Medulla oblongata (tissue), 1 donor: ENCODE data around the gene RPGR.

Experiments used
- DNase-seq: peaks from one replicate; pipeline ENCODE4 v3.0.0-alpha.2; 2015; ENCODE audit errors: extremely low spot score

Gene RPGR

DNA sequence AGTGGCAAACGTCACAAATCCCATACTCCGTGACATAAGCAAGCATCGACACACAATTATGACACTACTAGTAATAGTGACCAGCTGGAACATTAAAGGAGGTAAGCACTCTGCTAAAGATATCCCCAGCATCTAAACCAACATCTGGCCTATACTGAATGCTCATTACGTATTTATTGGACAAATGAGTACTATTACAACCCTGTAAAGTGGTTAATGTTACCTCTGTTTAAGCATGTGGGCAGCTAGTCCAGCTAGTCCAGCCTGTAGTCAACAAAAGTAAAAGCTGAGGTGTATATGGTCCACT is 419 bp upstream of the RPGR start:
- DNase-seq: no peak

DNA sequence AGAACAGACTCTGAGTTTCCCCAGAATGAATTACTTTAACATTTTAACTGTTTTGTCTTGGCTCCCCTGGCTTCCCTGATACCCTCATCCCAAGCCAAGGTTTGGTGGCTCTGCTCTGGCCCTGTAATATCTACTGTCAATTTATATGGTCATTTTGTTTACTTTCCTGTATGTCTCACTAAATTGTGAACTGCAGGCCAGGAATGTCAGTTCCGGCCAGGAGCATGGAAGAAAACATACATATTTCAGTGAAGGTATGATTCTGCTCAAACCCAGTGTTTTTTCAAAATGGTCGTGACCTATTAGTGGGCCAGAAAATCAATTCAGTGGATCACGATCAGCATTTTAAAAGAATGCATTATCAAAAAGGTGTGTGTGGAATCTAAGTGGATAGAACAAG is 1.2 kb downstream of the RPGR start:
- no peak for DNase-seq

DNA sequence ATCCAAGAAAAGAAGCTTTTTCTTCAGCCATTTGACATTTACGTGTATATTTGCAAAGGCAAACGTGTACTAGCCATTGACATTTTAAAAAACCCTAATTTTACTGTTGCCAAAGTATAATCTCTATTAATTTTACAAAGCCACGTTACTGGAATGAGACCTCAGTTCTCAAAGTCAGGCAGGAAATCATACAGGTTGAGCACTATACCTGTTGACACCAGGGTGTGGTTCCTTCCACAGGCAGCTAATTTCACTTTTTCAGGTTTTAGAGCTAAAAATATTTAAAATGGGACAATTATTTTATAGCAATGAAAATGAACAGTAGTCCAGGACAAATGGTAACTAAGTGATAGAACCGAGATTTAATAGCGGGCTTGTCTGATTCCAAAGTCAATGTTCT is 6.5 kb downstream of the RPGR start:
- DNase-seq: no peak

DNA sequence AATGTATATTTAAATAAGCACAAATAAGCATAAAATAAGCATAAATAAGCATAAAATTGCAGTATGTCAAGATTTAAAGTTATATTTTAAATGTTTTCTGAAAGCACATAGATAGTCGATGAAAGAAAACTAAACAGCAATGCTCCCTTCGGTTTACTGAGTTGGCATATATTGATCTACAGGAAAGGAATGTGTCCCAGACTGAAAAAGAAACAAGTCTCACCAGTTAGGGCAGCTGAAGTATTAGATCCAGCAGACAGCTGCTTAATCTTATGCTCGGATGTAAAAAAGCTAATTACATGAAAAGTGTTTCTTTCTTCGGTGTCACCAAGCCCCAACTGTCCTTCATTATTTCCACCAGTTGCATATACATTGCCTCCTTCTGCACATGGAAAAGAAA is 8.7 kb downstream of the RPGR start:
- no peak for DNase-seq

DNA sequence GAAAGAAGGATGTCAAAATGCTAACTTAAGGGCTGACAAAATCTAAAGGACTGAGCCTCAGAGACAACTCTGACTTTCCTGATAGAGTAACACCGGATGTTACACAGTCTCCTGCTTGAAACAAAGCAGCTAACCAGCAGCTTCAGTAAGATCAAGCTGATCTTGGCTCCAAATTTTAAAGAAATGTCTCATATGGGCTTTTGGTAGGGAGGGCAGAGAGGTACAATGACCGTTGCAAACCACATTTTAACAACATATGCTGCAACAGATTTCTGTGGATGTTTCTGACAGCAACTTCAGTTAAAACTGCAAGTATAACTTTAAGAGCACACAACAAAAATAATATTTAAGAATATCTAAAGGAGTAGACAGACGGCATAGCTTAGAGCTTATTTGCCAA is 9.1 kb downstream of the RPGR start:
- no peak for DNase-seq

DNA sequence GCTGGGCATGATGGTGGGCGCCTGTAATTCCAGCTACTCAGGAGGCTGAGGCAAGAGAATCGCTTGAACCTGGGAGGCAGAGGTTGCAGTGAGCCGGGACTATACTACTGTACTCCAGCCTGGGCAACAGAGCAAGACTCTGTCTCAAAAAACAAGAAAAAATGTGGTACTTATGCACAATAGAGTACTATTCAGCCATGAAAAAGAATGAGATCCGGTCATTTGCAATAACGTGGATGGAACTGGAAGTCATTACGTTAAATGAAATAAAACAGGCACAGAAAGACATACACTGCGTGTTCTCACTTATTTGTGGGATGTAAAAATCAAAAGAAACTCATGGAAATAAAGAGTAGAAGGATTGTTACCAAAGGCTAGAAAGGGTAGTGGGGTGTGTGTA is 12.1 kb downstream of the RPGR start:
- no peak for DNase-seq

DNA sequence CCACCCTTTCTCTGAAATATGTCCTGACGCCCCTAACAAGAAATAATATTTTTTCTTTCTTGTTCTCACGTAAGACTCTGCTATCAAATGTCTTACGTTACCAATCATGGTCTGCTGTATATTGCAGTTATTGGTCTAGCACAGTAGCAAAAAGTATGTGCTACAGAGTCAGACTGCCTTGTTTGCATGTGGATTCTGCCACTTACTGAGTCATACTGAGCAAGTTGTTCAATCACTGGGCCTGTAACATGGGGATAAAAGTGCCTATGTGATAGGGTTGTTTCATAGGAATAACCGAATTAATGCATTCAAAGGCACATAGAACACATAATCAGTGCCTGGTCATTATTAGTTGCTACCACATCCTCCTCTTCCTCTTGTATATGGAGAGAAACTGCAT is 14.1 kb downstream of the RPGR start:
- DNase-seq: no peak

DNA sequence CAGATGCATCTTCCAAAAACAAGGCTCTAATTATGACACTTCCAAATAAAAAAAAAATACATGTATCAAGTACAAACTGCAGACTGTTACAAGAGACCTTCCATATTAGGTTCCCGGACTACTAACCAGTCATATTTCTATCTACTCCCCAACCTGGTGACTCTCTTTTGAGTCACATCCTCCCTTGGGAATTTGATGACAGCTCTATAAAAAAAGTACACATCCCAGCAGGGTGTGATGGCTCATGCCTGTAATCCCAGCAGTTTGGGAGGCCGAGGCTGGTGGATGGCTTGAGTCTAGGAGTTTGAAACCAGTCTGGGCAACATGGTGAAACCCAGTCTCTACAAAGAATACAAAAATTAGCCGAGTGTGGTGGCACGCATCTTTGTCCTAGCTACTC is 14.9 kb downstream of the RPGR start:
- no peak for DNase-seq

DNA sequence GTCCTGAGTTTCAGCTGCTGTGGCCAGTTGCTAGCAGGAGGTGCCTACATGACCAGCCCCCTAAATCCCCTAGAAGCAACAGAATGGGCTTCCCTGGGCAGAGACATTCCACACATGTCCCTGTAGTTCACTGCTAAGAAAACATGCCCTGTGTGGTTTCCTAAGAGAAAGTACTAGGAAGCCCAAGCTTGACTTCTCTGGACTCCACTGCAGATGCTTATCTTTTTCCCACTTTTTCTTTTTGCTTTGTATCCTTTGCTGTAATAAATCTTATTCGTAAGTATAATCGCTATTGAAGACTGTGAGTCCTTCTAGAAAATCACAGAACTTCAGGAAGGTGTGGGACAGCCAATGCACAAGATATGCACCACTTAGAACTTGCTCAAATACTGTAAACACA is 15.6 kb downstream of the RPGR start:
- no peak for DNase-seq

DNA sequence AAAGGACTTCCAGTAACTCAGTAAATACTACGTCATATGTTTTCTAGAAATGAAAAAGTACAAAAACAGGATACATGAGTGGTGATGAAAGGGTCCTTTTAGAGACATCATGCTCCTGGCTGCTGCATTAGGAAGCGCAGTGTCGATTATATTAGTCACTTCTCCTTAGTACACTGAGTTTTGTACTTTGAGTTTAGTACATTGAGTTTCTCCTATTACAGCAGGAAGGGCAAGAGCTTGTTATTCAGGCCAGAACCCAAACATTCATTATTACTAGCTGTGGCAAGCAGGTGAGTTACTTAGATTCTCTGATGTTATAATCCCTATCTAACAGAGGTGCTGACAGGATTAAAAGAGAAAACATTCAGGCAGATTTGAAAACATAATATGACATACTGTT is 21.3 kb downstream of the RPGR start:
- no peak for DNase-seq

DNA sequence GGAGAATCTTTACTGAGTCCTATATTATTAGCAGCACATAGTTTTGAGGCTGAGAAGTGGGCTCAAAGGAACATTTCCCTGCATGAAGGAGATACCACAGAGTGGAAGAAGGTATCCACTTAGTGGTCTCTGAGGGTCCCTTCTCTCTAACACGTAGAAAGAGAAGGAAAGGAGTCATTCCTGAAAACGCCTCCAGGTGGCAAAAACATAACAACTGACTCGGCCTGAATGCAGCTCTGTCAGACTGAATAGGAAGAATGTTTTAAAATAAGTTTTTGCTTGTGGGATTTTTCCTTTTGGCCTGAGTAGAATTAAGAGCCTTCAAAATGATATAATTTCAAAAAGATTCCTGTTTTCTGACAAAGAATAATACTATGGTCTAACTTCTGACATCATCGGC is 23.3 kb downstream of the RPGR start:
- no peak for DNase-seq

DNA sequence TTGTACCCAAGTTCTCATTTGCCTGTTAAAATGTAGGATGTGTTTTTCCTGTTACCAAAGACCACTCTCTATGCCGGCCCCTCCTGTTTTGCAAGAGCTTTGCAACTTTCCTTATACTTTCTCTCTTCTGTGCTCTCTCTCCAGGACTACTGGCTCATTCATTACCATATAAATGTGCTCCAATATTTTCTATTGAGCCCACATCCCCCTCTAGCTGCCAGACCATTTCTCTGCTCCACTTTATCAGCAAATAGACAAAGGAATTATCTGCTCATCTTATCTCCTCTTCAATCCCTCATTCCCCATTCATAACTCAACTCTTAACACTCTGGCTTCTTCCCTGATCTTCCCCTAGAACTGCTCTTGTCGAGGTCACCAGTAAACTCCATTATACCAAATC is 33.6 kb downstream of the RPGR start:
- no peak for DNase-seq

DNA sequence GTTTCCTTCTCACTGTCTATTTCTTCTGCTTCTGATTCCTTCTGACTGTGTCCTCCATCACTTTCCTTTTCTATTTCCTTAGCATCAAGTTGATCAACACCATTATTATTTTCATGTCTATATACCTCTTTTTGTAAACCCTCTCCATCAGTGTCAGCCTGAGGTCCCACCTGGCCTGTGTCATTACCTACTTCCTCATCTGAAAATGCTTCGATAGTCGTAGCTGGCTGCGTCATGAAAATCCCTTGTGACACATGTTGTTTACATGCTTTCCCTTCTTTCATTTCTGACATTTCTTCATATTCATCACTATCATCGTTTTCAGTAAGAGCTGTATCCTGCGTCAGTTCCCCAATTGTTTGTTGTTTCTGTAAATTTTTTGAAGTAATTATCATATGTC is 39.6 kb downstream of the RPGR start:
- no peak for DNase-seq

DNA sequence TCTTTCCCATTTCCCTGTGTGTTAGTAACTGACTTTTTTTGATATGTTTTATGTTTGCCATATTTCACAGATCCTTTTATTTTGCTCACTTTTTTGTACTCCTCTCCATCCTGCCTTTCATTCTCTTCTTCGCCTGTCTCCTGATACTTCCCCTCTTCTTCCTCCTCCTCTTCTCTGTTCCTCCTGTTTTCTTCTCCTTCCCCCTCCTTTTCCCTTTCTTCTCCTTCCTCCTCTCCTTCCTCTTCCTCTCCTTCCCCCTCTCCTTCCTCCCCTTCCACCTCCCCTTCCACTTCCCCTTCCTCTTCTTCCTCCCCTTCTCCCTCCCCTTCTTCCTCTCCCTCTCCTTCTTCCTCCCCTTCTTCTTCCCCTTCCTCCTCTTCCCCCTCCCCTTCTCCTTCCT is 41.7 kb downstream of the RPGR start:
- DNase-seq: no peak

DNA sequence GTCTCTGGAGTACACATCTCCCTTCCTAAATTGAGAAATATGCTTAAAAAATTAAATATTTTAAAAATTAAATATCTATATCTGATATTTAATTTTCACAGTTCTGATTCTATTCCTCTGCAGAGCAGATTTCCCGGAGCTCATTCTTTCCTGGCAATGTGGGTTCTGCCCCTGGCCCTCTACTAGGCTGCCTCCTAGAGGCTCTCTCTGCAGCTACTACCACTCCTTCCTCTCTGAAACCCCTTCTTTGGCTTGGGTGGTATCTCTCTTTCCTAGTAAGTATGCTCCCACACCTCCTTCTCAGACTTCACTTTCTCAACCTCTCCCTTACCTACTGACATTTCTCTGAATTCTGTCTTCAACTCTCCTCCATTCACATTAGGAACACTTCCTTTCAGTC is 45.3 kb downstream of the RPGR start:
- peak; percentile 4 for DNase-seq

DNA sequence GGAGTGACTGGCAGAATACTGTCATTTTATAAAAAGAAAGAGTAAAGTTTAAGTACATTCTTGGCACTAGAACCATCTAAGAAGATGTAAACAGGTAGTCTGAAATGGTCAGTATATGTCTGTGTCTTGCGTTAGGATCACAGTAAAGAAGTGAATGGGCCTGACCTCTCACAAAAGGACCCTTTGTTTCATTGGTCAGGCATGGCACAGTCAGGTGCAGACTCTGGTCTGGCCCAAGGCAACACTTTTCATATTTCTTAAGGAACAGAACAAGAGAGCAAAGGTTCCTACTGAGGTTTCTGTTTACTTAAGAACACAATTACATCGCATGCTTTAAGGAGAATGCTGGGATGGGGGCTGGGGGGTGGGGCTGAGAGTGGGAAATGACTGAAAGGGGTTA is 48.1 kb downstream of the RPGR start:
- no peak for DNase-seq

DNA sequence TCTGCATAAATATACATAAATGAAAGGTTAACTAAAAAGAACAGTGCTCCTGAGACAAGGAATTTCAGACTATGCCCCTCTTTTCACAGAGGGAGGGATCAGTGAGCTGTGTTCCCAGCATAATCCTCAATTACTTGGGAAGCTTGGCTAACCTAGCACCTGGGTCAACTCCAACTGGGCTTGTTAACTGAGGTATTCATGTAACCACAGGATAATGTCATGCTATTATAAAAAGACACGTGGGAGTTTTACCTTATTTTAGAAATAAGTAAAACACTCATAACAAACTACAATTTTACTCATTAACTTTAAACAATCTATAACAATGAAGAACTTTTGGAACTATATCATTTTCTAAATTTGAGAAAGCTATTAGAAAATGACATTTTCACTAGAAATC is 48.6 kb downstream of the RPGR start:
- DNase-seq: no peak

DNA sequence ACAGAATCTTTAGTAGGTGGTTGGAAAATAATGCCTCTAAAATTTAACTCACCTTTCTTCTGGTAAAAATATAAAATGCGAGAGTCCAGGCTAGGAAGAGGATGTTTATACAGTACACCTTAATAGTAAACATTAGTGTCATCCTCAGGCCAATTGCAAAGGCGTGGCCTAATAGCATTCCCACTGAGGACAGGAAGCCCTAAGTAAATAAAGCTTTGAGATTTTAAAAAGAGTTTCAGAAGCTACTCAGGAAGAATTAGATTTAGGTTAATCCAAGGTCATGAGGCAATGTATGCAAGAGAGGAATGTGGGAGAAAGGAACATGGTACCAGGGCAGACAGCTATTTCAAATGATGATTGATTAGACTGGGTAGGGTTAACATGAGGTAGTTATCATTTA is 49.5 kb downstream of the RPGR start:
- DNase-seq: no peak

DNA sequence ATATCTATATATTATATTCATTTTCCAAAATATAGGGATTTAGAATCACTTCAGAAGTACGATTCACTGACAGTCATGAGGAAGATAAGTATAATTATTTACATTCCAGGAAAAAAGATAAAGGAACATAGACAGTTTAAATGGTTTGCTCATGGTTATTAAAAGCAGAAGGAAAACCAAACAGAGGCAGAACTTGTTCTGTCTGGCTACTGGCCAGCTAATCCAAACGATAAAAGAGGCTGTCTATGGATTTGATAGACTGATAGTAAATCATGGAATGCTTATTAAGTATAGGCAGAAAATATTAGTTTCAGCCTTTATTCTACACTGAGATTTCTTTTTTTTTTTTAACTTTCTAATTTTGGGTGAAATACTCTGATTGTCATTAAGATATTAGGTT is 50.2 kb downstream of the RPGR start:
- no peak for DNase-seq

DNA sequence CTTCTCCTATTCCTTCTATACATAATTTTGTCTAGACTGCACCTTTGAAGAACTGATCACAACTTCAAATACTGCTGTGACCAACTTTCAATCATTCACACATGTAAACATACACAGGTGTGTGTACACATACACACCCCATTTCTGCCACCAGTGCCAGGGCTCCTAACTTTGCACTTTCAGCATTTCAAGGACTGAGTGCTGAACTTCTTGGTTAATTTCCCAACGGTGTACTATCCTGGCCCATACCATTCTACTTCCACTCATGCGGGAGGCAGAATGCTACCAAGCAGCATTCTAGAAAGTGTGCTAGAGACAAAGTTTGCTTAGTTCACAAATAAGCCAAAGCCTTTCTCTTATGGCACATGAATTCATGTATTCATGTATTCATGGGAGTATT is 51.2 kb downstream of the RPGR start:
- DNase-seq: no peak

DNA sequence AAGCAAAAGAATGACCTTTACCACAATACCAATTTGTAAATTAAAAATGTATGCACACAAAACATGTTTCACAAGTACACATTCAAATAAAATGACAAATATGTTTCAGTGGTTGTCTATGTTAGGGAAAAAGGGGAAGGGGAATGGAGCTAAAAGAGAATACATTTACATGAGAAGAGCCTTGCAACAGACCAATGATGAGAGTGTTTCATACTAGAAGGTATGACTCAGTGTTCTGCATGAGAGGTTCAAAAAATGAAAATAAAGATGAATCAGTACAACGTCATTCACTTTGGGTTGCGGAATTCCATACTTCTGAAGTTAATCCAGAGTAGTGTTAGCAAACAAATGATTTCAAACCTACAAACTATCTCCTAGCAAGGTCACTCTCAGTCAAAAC is 51.7 kb downstream of the RPGR start:
- no peak for DNase-seq

DNA sequence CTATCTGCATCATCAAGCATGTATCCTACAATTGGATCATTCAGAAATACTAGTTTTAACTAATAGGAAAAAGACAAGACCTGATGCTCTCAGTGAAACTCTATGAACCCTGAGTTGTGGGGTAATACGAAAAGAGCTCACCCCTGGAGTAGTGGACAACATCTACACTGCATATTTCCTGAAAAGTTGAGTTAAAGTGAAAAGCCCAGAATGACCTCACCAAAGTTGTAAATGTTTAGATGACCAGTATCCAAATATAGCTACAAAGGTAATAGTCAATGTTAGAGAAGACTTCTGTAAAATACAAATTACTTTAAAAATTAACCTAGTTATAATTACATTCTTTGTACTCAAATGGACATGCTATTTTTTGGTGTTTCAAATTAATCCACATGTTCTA is 53.9 kb downstream of the RPGR start:
- no peak for DNase-seq

DNA sequence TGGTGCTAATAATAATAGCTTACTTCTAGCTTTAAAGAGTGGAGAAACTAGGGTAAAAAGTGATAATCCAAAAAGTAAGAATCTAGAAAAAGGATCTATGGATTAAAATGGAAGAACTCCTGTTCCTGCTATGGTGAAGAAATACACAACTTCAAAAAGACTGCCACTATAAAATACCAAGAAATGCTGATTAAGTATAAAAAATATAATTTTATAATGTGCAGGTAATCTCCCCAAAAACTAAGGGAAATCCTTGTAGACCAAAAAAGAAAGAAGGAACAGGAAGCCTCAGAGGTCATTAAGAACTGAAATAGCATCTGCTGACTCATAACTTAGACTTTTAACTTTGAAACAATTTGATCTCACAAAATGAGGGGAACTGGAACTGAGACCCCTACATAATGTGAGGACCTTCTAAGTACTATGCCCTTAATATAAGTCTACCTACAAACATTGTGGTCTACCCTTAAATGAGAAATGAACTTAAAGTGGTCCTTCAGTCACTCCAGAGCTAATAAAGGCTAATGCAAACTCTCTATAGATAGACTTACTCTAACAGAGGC is 56.1 kb downstream of the RPGR start:
- no peak for DNase-seq

DNA sequence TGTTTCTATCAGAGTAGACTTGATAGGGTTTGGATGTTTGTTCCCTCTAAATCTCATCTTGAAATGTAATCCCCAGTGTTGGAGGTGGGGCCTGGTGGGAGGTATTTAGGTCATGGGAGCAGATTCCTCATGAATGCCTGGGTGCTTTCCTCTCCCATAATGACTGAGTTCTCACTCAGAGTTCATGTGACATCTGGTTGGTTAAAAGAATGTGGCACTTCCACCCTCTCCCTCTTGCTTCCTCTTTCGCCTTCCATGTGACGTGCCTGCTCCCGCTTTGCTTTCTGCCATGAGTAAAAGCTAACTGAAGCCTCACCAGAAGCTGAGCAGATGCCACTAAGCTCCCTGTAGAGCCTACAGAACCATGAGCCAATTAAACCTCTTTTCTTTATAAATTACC is 59.3 kb downstream of the RPGR start:
- DNase-seq: no peak
